HCT116 (cell line): ENCODE measurements around the gene SNRPA.

Experiments used
- POLR2AphosphoS5 ChIP-seq: IDR thresholded peaks from 2 replicates; pipeline ENCODE4 v1.6.1; 2011; ENCODE audit warnings: mild to moderate bottlenecking, low read depth, low read length, moderate library complexity
- REST ChIP-seq: IDR thresholded peaks from 2 replicates; pipeline ENCODE4 v1.6.1; 2012; ENCODE audit warnings: low read depth
- SIN3A ChIP-seq: IDR thresholded peaks from 2 replicates; pipeline ENCODE4 v1.6.1; 2012; ENCODE audit warnings: low read depth
- ZBTB33 ChIP-seq: IDR thresholded peaks from 2 replicates; pipeline ENCODE4 v1.6.1; 2011; ENCODE audit warnings: mild to moderate bottlenecking, low read length, moderate library complexity; ENCODE audit not compliant: insufficient replicate concordance; ENCODE audit errors: extremely low read depth

DNA sequence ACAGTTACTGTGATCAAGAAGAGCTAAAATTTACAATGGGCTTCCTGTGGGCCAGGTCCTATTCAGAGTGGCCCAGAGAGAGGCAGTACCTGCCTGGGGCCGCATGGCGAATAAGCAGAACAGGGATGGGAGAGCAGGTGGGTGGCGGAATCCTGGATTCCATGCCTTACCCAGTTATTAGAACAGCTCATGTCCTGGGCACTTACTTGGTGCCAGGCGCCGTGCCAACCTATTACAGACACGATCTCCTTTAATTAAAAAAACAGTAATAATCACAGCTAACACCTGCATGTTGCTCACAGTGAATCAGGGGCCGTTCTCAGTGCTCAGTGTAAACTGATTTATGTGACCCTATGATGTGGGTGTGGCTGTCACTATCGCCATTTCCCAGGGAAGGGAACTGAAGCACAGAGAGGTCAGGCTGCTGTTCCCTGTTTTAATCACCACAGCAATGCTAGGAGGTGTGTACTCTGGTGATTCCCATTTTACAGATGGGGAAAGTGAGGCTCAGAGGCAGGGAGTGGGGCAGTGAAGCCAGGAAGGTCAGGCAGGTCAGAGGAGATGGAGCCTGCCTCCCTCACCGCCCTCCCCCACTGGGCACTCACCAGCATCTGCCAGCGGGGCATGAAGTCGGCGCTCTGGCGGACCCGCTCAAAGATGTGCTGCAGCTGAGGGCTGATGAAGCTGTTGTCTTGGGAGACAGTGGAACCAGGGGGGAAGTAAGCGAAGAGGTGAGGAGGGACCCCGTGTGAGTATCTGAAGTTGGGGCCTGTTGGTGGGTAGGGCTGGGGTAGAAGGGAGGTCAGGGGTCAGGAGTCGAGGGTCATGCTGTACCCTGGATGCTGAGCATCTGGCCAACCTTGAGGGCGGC, 46.3 kb upstream of the SNRPA start:
- no peak for TF ChIP-seq ZBTB33
- TF ChIP-seq REST, result no peak
- TF ChIP-seq SIN3A, result no peak
- no peak for TF ChIP-seq POLR2AphosphoS5
